Measurements from ENCODE around the gene STAT5B.
"Not testable (repeated sequence)": the region's sequence is repeated elsewhere in the genome, so short reads cannot be mapped to it uniquely, and the experiment has no call there.

The STAT5B gene

GRCh38 chr17:42276359-42276608, at the start of gene STAT5B:
STAT5B (minus strand) TSS chr17:42276391; CDS start chr17:42232127, 44,264 bp downstream.
- DNase-seq = peak; percentile 67

GRCh38 chr17:42325026-42325425, 48.8 kb upstream of the STAT5B start:
- DNase-seq = no peak

GRCh38 chr17:42323268-42323773, 47.1 kb upstream of the STAT5B start:
- DNase-seq = no peak

- peak; percentile 93 for DNase-seq
These were observed 46.4 kb upstream of the STAT5B start for GRCh38 chr17:42322382-42323267.

DNA sequence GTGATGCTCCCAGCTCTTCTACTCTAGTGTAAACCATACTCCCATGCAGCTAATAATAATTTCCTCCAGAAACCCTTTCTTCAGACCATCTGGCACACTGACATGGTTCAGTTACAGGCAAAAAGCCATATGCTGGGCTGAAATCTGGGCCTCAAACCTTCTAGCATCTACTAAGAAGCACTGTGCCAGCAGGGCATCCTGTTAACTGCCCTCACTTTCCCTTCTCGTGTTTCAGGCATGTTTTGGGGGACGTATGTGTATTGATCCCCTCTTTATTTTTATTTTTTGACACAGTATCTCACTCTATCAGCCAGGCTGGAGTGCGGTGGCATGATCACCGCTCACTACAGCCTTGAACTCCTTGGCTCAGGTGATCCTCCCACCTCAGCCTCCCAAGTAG, 45.4 kb upstream of the STAT5B start:
- DNase-seq = no peak

DNA sequence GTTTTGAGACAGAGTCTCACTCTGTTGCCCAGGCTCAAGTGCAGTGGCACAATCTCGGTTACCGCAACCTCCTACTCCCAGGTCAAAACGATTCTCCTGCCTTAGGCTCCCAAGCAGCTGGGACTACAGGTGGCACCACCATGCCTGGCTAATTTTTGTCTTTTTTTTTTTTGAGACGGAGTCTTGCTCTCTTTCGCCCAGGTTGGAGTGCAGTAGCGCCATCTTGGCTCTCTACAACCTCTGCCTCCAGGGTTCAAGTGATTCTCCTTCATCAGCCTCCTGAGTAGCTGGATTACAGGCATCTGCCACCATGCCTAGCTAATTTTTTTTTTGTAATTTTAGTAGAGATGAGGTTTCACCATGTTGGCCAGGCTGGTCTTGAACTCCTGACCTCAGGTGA, 41.8 kb upstream of the STAT5B start:
- DNase-seq = not testable (repeated sequence)

- DNase-seq = no peak
These were observed 41.2 kb upstream of the STAT5B start for GRCh38 chr17:42317266-42317845.

- no peak for DNase-seq
These were observed 40.6 kb upstream of the STAT5B start for GRCh38 chr17:42316755-42317154.

- DNase-seq = no peak
These were observed 39.4 kb upstream of the STAT5B start for GRCh38 chr17:42315402-42316156.

DNA sequence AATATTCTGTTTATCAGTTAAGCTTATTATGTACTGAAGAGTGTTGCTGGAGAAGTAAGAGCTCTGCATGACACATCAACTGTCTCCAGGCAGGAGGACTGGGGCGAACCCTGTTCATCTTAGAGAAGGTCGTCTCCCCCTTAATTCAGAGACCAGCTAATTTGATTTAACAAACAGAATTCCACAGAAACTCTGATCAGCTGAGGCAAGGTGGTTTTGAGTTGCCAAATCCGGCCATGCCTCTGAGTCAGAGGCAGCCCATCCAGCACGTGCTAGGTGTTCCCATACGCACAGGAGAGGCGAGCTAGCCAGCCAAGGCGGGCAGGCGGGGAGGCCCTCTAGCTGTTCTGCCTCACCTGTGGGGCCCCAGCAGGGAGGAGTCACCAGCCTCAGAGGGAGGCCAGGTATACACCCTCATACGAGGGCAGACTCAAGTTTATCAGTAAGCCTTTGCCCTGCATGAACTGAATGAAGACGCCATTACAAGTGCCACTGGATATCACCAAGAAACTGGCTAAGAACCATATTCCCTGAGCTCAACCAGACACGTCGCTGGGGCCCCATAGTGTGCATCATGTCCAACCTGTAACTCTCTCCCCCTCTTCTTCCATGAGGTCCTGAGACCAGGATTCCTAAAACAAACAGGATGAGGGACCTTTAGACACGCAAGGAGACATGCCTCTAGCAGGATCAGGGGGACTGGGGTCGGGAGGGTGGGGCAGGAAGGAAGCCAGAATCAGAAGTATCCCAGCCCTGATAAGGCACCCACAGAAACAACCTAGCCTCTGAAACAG, 37.8 kb upstream of the STAT5B start:
- DNase-seq = no peak

DNA sequence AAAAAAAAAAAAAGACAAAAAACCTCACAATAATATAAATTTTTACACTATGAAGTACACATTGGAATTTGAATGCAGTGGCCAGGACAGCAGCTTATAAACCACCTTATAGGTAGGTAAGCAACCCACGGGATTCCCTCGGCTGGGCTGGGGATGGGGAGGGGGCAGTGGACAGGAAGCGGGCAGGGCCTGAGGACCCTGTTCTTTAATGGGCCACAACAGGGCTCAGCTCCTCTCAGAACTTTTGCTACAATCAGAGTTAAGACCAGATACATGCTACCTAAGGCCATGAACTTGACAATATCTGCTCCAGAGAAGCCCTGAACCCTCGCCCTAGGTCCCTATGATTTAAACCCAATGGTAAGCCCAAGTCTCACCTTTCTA, 37.2 kb upstream of the STAT5B start:
- DNase-seq = no peak

DNA sequence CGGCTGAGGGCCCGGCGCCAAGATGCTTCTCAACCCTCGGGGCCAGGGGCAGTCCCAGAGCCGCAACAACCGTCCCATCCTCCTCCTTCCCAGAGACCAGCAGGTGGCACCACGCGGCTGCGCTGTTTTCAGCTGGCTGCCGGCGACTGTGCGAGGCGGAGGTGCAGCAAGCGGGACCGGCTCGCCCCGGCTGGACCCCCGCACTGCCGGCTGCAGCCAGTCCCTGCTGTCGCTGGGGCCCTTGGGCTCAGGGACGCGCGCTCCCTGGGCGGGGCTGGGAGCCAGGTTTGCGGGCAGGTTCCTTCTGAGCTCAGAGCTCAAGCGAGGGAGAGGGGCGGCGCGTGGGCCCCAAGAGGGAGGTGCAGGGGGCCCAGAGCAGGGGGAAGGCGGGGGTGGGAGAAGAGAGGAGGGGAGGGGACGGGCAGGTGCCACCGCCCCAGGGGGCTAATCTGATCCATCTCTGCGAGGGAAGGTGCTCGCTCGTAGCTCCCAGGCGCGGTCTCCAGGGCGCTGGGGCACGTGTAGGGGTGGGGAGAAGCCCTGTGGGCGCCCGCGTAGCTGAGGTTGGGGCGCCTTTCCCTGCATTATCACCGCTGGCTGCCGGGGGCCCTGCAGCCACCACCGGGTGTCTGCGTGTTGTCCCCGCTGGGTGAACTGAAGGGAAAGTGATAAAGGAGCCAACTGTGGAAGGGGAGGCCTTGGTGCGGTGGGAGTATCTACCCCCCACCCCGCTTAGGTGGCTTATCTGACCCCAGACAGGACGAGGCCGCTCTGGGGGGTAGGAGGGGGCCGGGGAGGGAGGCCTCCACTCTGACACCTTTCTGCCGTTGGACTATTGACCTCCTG, 36.3 kb upstream of the STAT5B start:
- DNase-seq = peak; percentile 83

DNA sequence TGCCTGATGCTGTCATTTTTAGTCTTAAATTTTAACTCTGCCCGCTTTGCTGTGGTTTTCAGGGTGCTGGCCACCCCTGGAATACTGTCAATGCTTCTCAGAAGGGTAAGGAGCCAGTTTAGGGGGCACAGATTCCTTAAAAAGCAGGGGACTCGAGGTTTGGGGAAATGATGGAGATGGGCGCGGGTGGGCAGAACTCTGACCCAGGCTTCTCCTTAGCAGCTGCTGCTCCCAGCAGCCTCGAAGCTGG, 35.8 kb upstream of the STAT5B start:
- no peak for DNase-seq

- DNase-seq = peak; percentile 33
These were observed 35.2 kb upstream of the STAT5B start for GRCh38 chr17:42311240-42312034.

- DNase-seq = peak; percentile 46
These were observed 34.6 kb upstream of the STAT5B start for GRCh38 chr17:42310787-42311215.

- no peak for DNase-seq
These were observed 34.0 kb upstream of the STAT5B start for GRCh38 chr17:42309986-42310786.

GRCh38 chr17:42309142-42309541, 33.0 kb upstream of the STAT5B start:
- no peak for DNase-seq

DNA sequence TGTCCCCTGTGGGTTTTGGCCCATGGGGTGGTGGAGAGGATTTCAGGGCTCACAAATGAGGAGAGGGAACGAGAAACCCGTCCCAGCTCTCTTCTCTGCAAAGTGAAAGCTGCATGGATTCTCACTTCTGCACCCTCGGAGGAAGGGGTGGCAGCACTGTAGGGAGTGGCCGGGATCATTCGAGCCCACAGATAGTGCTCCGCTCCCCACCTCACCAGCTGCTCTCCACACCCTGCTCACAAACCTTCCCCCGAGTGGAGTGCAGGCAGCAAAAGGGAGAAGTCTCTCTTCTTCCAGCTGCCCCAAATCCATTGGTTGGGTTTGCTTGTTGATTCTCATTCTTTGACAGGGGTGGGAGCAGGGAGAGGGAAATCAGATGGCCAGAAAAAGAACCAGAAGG, 32.3 kb upstream of the STAT5B start:
- no peak for DNase-seq

DNA sequence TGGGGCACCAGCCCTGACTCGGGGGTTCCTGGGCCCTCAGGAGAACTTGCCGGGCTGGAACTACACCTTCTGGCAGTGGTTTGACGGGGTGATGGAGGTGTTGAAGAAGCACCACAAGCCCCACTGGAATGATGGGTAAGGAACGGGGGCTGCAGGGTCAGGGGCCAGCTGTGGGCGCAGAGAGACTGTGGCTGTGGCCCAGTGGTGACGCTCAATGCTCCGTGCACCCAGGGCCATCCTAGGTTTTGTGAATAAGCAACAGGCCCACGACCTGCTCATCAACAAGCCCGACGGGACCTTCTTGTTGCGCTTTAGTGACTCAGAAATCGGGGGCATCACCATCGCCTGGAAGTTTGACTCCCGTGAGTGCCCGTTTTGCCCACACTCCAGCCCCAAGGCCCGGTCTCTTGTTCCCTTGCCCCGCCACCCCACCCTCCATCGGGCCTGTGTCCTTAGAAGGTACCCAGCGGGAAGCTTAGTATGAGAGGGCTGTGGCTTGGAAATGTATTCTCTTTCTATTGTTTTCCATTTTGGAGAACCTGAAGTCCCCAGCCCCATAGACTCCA, 31.3 kb upstream of the STAT5B start:
- no peak for DNase-seq

DNA sequence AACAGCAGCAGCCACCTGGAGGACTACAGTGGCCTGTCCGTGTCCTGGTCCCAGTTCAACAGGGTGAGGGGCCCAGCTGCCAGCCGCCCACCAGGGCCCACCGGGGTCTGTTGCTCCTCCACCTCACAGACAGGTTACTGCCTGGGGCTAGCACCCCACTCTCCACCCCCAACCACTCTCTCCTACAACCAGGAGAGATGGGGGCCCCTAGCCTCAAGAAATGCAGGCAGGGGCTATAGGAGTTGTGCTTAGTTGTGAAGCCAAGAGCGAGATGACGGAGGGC, 30.1 kb upstream of the STAT5B start:
- no peak for DNase-seq

Data from activated CD4-positive, alpha-beta T cell treated with anti-CD3 and anti-CD28 coated beads, Interleukin-2, amount 50 U/mL, for 16 hours (primary cell).